NB4 (cell line): ENCODE results near the gene C2orf68.

Source experiments
- MYC ChIP-seq: IDR thresholded peaks from 2 replicates; pipeline ENCODE4 v1.6.1; 2011; ENCODE audit warnings: low read depth, low read length
- TF ChIP-seq, protein P1 (sequence below): IDR thresholded peaks from one replicate; pipeline ENCODE4 v1.5.1; 2012; ENCODE audit warnings: low read depth, low read length

DNA sequence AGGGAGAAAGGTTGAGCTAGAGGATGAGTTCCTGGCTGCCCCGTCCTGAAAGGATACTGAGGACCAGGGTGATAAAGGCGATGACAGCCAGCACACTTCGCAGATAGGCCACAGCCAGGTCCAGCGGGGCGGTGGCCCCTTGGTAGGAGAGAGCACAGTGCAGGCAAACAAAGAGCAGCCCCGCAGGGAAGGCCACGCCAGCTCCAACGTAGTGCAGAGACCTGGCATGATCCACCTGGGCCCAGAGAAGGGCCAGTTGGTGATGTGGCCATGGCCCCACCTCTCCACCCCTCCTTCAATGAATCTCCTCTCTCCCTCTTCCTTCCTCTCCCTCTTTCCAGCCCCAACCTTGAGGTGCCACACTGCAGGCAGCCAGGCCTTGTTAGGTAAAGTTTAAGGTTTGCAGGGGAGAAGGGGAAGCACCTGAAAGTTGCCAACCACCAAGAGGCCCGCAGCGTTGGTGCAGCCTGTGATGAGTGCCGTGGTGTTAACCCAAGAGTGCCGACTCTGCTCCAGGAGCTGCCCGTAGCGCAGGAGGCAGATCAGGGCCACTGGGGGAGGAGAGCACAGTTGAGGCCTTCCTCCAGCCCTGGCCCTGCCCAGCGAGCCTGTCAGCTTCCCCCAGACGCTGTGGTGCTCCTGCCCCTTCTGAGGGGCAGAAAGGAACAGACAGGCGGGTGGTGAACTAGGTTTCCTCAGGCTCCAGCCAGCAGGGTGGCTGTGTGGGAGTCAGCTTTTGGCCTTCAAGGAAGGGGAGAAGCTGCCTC lies 12.2 kb downstream of the C2orf68 start:
- TF ChIP-seq, protein P1, sequence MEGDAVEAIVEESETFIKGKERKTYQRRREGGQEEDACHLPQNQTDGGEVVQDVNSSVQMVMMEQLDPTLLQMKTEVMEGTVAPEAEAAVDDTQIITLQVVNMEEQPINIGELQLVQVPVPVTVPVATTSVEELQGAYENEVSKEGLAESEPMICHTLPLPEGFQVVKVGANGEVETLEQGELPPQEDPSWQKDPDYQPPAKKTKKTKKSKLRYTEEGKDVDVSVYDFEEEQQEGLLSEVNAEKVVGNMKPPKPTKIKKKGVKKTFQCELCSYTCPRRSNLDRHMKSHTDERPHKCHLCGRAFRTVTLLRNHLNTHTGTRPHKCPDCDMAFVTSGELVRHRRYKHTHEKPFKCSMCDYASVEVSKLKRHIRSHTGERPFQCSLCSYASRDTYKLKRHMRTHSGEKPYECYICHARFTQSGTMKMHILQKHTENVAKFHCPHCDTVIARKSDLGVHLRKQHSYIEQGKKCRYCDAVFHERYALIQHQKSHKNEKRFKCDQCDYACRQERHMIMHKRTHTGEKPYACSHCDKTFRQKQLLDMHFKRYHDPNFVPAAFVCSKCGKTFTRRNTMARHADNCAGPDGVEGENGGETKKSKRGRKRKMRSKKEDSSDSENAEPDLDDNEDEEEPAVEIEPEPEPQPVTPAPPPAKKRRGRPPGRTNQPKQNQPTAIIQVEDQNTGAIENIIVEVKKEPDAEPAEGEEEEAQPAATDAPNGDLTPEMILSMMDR: no peak
- TF ChIP-seq MYC: no peak
